Neural progenitor cell (in vitro differentiated cells): ENCODE results near the gene SAMD10. TPM values are rescaled to one million over a fixed set of nuclear protein-coding genes. Genes with fewer than 3 reads are reported as not detected.

Experiments used
- DNase-seq: peaks from one replicate; pipeline ENCODE4 v3.0.0-alpha.2; 2016; ENCODE audit warnings: low spot score
- H2AFZ ChIP-seq: fragments of 200-600 bp; sonication (generic); replicated peaks from 2 replicates; pipeline ENCODE4 v1.6.1; 2016; ENCODE audit warnings: antibody characterized with exemption
- H3F3A ChIP-seq: fragments of 200-600 bp; sonication (generic); 2 replicates; pipeline ENCODE4 v1.6.1; 2016; ENCODE audit warnings: antibody characterized with exemption, low read depth
- H3K27ac ChIP-seq: fragments of 200-600 bp; sonication (generic); 2 replicates; pipeline ENCODE4 v1.5.1; 2016; ENCODE audit warnings: mild to moderate bottlenecking
- H3K27me3 ChIP-seq: fragments of 200-600 bp; sonication (generic); 2 replicates; pipeline ENCODE4 v1.6.1; 2016; ENCODE audit warnings: mild to moderate bottlenecking, moderate library complexity
- H3K36me3 ChIP-seq: fragments of 200-600 bp; sonication (generic); 2 replicates; pipeline ENCODE4 v1.5.1; 2016
- H3K4me1 ChIP-seq: fragments of 200-600 bp; sonication (generic); 2 replicates; pipeline ENCODE4 v1.6.1; 2016; ENCODE audit warnings: mixed run types
- H3K4me2 ChIP-seq: fragments of 200-600 bp; sonication (generic); 2 replicates; pipeline ENCODE4 v1.6.1; 2016
- H3K4me3 ChIP-seq: fragments of 200-600 bp; sonication (generic); 2 replicates; pipeline ENCODE4 v1.5.1; 2016
- H3K79me2 ChIP-seq: fragments of 200-600 bp; sonication (generic); 2 replicates; pipeline ENCODE4 v1.6.1; 2016; ENCODE audit warnings: low read depth
- H3K9ac ChIP-seq: fragments of 200-600 bp; sonication (generic); 2 replicates; pipeline ENCODE4 v1.6.1; 2016
- H3K9me3 ChIP-seq: fragments of 200-600 bp; sonication (generic); 2 replicates; pipeline ENCODE4 v1.5.1; 2016; ENCODE audit warnings: low read depth
- H4K20me1 ChIP-seq: fragments of 200-600 bp; sonication (generic); 2 replicates; pipeline ENCODE4 v1.6.1; 2016; ENCODE audit warnings: low read depth
- H3K27ac Mint-ChIP-seq: 3 replicates; pipeline ENCODE4 v1.8.0; 2021; ENCODE audit warnings: mixed read lengths
- H3K27me3 Mint-ChIP-seq: 2 replicates; pipeline ENCODE4 v1.8.0; 2022; ENCODE audit warnings: low read depth, mild to moderate bottlenecking, inconsistent platforms, moderate library complexity, mixed read lengths; ENCODE audit not compliant: insufficient read depth
- H3K36me3 Mint-ChIP-seq: 3 replicates; pipeline ENCODE4 v1.8.0; 2021; ENCODE audit warnings: mixed read lengths
- H3K4me1 Mint-ChIP-seq: 3 replicates; pipeline ENCODE4 v1.8.0; 2021; ENCODE audit warnings: mixed read lengths
- H3K4me3 Mint-ChIP-seq: 3 replicates; pipeline ENCODE4 v1.8.0; 2021; ENCODE audit warnings: mild to moderate bottlenecking, moderate library complexity, mixed read lengths
- H3K9me3 Mint-ChIP-seq: 3 replicates; pipeline ENCODE4 v1.8.0; 2020; ENCODE audit warnings: mixed read lengths
- EZH2 ChIP-seq: fragments of 200-600 bp; sonication (generic); IDR thresholded peaks from 2 replicates; pipeline ENCODE4 v1.6.1; 2017; ENCODE audit warnings: antibody characterized with exemption, mild to moderate bottlenecking, moderate library complexity
- EZH2phosphoT487 ChIP-seq: fragments of 200-600 bp; sonication (generic); IDR thresholded peaks from 2 replicates; pipeline ENCODE4 v1.6.1; 2017; ENCODE audit warnings: antibody characterized with exemption
- total RNA-seq: library from RNA; depleted of rRNA; stranded (reverse); fragments of >200 nt; gene quantifications from 2 replicates; pipeline ENCODE4 v1.2.3, GENCODE V29; 2015; ENCODE audit warnings: low replicate concordance
- TF ChIP-seq, protein P1 (sequence below): fragments of 200-600 bp; sonication (generic); IDR thresholded peaks from 2 replicates; pipeline ENCODE4 v1.5.1; 2017; ENCODE audit warnings: antibody characterized with exemption, mild to moderate bottlenecking

Gene SAMD10
- total RNA-seq, 1 donor from 2014 or later: 0.19 TPM

DNA sequence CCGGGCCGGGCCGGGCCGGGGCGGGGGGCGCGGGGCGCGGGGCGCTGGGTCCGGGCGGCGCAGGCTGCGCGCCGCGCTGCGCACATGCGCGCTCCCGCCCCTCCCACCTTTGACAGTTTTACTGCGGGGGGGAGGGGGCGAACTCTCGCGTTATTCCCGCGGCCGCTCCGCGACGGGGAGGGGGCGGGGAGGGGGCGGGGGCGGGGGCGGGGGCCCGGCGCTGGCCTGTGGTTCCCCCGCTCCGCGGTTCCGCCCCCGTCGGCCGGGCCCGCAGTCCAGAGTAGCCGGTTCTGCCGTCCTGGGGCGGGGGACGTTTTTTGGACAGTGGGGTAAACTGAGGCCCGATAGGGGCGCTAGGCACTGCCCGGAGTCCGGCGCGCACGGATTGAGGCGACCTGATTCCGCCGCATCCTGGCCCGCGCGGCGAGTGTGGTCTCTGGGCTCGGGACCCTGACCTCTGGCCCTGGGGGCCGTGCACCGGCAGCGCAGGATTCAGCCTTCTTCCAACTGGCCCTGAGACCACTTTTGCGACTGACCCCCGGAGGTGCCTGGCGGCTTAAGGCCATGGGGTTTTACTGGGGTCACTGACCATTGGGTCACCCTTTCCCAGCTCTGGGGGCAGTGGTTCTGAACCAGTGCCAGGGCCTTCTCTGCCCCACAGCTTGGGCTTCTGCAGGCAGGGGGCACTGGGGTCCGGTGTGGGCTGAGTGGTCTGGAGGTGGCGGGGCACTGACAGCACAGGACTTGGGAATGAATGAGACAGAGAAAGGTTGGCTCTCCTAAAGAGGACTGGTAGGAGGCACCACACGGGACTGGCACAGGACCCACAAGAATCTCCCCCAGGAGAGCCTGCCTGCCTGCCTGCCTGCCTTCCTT is 9.4 kb downstream of the SAMD10 start, which contains the start of gene ZNF512B:
TSS of gene ZNF512B (minus strand) at position 93 of the 876 bp plus-strand sequence. CDS start 1,980 bp downstream, outside the sequence.
- Histone ChIP-seq H3K9me3 (no peaks in the 10 kb centered on the region), H3K79me2 (peaks cover 11% of the 10 kb centered on the region), H3K36me3 (no peaks in the 10 kb centered on the region), H3K4me1 (peaks cover 10% of the 10 kb centered on the region), H3K4me3 (peak within 1 kb of the TSS; percentile 61), H3K27me3 (peaks cover 11% of the 10 kb centered on the region), H3K4me2 (peak within 1 kb of the TSS; percentile 98), H2AFZ (peak within 1 kb of the TSS; percentile 34), H3F3A (peaks cover 16% of the 10 kb centered on the region), H3K9ac (peak within 1 kb of the TSS; percentile 58), H4K20me1 (no peaks in the 10 kb centered on the region), H3K27ac (no peak within 1 kb of the TSS)
- Mint-ChIP-seq H3K9me3 (no peaks in the 10 kb centered on the region), H3K27ac (peak within 1 kb of the TSS; percentile 74), H3K4me3 (peak within 1 kb of the TSS; percentile 90), H3K4me1 (peaks cover 15% of the 10 kb centered on the region), H3K36me3 (peaks cover 3% of the 10 kb centered on the region), H3K27me3 (peaks cover 5% of the 10 kb centered on the region)
- peak; percentile 79 for DNase-seq
- TF ChIP-seq, protein P1, sequence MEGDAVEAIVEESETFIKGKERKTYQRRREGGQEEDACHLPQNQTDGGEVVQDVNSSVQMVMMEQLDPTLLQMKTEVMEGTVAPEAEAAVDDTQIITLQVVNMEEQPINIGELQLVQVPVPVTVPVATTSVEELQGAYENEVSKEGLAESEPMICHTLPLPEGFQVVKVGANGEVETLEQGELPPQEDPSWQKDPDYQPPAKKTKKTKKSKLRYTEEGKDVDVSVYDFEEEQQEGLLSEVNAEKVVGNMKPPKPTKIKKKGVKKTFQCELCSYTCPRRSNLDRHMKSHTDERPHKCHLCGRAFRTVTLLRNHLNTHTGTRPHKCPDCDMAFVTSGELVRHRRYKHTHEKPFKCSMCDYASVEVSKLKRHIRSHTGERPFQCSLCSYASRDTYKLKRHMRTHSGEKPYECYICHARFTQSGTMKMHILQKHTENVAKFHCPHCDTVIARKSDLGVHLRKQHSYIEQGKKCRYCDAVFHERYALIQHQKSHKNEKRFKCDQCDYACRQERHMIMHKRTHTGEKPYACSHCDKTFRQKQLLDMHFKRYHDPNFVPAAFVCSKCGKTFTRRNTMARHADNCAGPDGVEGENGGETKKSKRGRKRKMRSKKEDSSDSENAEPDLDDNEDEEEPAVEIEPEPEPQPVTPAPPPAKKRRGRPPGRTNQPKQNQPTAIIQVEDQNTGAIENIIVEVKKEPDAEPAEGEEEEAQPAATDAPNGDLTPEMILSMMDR: no peak
- TF ChIP-seq EZH2: no peak
- TF ChIP-seq EZH2phosphoT487: no peak

GRCh38 chr20:63968928-63969760 is 10.3 kb downstream of the SAMD10 start:
- TF ChIP-seq EZH2phosphoT487 (no peak), EZH2 (no peak)
- TF ChIP-seq, protein P1: no peak
- Mint-ChIP-seq H3K9me3 (no peaks in the 10 kb centered on the region), H3K36me3 (no peaks in the 10 kb centered on the region), H3K4me3 (peak overlapping the region; percentile 90), H3K27ac (peak overlapping the region; percentile 74), H3K27me3 (peaks cover 5% of the 10 kb centered on the region), H3K4me1 (peaks cover 15% of the 10 kb centered on the region)
- Histone ChIP-seq H3K79me2 (peaks cover 11% of the 10 kb centered on the region), H4K20me1 (no peaks in the 10 kb centered on the region), H3K27me3 (peaks cover 11% of the 10 kb centered on the region), H3F3A (peaks cover 16% of the 10 kb centered on the region), H3K9ac (peak overlapping the region; percentile 58), H3K9me3 (no peaks in the 10 kb centered on the region), H3K4me3 (peak overlapping the region; percentile 61), H3K36me3 (no peaks in the 10 kb centered on the region), H2AFZ (peak overlapping the region; percentile 34), H3K27ac (no peak overlapping the region), H3K4me1 (peaks cover 10% of the 10 kb centered on the region), H3K4me2 (peak overlapping the region; percentile 98)
- peak; percentile 56 for DNase-seq

- peaks cover 12% of the 10 kb centered on the region for H3F3A ChIP-seq
- peaks cover 10% of the 10 kb centered on the region for H3K4me1 ChIP-seq
- no peak overlapping the region for H3K9ac ChIP-seq
- H3K36me3 ChIP-seq: no peaks in the 10 kb centered on the region
- H3K9me3 ChIP-seq: no peaks in the 10 kb centered on the region
- no peaks in the 10 kb centered on the region for H4K20me1 ChIP-seq
- peak overlapping the region; percentile 61 for H3K4me3 ChIP-seq
- Mint-ChIP-seq H3K9me3 (no peaks in the 10 kb centered on the region), H3K4me1 (peaks cover 10% of the 10 kb centered on the region), H3K4me3 (peak overlapping the region; percentile 90), H3K36me3 (no peaks in the 10 kb centered on the region), H3K27ac (peak overlapping the region; percentile 33), H3K27me3 (peaks cover 5% of the 10 kb centered on the region)
- DNase-seq: no peak
- TF ChIP-seq, protein P1: no peak
- TF ChIP-seq EZH2 (no peak), EZH2phosphoT487 (no peak)
- H3K4me2 ChIP-seq: peak overlapping the region; percentile 98
- H3K79me2 ChIP-seq: peaks cover 11% of the 10 kb centered on the region
- H2AFZ ChIP-seq: no peak overlapping the region
- no peak overlapping the region for H3K27ac ChIP-seq
- H3K27me3 ChIP-seq: peaks cover 11% of the 10 kb centered on the region
Observed at GRCh38 chr20:63968136-63968927, 11.1 kb downstream of the SAMD10 start.
